ENCODE measurements around the gene NHSL2.

NHSL2 gene

DNA sequence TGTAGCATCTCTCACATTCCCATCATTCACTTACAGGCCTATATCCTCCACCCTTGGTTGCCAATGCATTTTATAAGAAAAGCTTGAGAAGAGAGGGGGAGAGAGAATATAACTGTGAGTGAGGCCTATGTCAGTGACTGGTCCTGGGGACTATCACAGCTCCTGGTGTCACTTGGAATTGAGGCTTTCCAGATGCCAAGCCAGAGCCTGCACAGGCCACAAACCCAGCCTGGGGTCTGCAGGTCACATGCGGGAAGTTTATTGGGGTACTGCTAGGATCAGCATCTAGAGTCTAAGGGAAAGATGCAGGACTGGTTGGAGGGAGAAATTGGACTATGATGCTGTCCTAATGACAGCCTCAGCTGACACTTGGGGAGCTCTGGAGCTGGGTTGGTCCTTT lies 173.5 kb downstream of the NHSL2 start:
- no peak for DNase-seq (ENCODE audit: extremely low spot score)
- TF ChIP-seq, protein P1, sequence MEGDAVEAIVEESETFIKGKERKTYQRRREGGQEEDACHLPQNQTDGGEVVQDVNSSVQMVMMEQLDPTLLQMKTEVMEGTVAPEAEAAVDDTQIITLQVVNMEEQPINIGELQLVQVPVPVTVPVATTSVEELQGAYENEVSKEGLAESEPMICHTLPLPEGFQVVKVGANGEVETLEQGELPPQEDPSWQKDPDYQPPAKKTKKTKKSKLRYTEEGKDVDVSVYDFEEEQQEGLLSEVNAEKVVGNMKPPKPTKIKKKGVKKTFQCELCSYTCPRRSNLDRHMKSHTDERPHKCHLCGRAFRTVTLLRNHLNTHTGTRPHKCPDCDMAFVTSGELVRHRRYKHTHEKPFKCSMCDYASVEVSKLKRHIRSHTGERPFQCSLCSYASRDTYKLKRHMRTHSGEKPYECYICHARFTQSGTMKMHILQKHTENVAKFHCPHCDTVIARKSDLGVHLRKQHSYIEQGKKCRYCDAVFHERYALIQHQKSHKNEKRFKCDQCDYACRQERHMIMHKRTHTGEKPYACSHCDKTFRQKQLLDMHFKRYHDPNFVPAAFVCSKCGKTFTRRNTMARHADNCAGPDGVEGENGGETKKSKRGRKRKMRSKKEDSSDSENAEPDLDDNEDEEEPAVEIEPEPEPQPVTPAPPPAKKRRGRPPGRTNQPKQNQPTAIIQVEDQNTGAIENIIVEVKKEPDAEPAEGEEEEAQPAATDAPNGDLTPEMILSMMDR (IDR thresholded peaks at IDR 0.05; ENCODE audit: control extremely low read depth, extremely low read depth, low read depth, missing control alignments) = no peak
- POLR2A ChIA-PET = no interaction called here
- CTCF ChIA-PET = interaction anchor here (1.2 kb wide), 1 partner anchor 12 kb away, joined by 3 read pairs; no protein-coding TSS in a partner anchor

DNA sequence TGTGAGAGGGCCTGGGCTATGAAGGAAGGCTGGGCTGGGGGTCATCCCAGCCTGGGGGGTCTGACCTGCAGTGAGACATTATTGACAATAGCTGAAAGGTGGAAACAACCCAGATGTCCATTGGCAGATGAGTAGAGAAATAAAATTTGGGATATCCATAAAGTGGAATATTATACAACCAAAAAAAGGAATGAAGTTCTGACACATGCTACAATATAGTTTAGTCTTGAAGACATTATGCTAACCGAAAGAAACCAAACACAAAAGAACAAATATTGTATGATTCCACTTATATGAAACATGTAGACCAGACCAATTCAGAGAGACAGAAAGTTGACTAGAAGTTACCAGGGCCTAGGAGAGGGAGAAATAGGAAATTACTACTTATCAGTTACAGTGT lies 176.3 kb downstream of the NHSL2 start:
- TF ChIP-seq, protein P1 (IDR thresholded peaks at IDR 0.05; ENCODE audit: control extremely low read depth, extremely low read depth, low read depth, missing control alignments) = no peak
- ChIA-PET POLR2A (no interaction called here), CTCF (no interaction called here)
- no peak for DNase-seq (ENCODE audit: extremely low spot score)

DNA sequence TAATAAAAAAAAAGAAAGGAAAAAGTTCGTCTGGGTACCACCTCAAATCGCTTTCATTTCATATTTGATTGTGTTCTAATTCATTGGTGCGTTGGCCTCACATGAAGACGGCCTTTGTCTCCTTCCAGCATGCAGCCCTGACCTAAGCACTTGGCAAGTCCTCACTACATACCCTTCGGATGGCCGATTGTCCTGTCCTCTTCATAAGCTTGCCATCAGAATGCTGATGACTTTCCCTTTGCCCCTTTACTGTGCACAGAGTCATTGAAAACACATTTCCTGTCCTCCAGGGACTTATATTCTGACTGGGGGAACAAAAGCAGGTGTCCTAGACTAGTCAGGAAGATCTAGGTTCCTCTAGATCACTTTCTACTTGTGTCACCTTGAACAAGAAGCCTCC lies 178.1 kb downstream of the NHSL2 start:
- TF ChIP-seq, protein P1 (IDR thresholded peaks at IDR 0.05; ENCODE audit: control extremely low read depth, extremely low read depth, low read depth, missing control alignments) = no peak

DNA sequence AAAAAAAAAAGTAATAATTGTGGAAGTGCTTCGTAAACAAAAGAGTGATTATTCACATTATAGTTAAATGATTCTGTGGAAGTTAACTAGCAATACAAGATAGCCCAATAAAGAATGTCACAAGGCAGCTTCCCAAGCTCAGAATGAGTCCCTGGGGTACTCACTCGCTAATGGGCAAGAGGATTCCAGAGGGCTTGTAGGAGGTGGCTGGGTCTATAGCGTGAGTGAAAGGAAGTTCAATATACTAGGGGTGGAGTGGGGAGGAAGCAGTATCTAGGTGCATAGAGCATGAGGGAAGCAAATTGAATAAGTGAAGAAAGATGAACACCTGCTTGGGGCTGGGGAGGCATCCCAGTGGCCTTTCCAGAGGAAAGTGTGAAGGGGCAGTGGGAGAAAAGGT lies 178.6 kb downstream of the NHSL2 start:
- TF ChIP-seq, protein P1 (IDR thresholded peaks at IDR 0.05; ENCODE audit: control extremely low read depth, extremely low read depth, low read depth, missing control alignments) = no peak
- POLR2A ChIA-PET = no interaction called here
- no peak for DNase-seq (ENCODE audit: extremely low spot score)
- CTCF ChIA-PET = no interaction called here

More for the DNA sequence above, 178.1 kb downstream of the NHSL2 start:
- ChIA-PET CTCF (no interaction called here), POLR2A (no interaction called here)
- DNase-seq (ENCODE audit: extremely low spot score) = no peak

DNA sequence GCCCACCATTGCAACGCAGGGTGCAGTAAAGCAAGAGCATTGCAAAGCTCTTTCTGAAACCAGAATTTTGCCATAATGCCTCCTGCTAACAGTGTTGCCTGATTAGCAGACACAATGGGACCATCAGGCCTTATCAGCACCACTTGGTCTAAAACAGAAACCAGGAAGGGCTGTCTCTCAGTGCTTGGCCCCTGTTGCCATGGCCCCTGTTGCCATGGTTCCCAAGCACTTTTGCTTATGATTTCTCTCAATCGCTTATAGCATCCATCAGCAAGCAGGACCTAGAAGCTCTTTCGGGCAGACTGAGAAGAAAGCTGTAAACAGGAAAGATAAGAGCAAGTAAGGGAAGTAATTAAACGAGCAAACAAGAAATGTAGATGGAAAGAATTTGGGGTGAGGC lies 184.2 kb downstream of the NHSL2 start:
- CTCF ChIA-PET = interaction anchor here (0.7 to 1.2 kb wide), 3 partner anchors 9 to 32 kb away, joined by 3 to 4 read pairs (median 3); no protein-coding TSS in a partner anchor
- POLR2A ChIA-PET = no interaction called here
- DNase-seq (ENCODE audit: extremely low spot score) = peak; percentile 38
- TF ChIP-seq, protein P1 (IDR thresholded peaks at IDR 0.05; ENCODE audit: control extremely low read depth, extremely low read depth, low read depth, missing control alignments) = no peak

DNA sequence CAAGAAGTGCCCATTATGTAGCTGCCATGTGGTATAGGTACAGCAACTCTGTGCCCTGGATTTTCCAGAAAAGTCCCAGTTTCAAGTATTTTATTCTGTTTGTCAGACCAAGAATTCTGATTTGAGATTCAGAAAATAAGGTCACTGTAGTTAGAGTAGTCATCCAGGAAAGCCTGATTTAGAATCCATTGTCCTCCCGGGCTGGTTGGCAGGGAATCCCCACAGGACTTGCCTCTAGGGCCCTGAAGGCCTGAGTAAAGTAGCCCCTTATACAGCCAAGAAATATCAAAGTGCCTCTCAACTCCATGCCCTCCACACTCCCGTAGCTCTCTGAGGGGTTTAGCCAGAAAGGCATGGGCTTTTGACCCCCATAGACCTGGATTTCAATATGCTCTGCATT lies 184.7 kb downstream of the NHSL2 start:
- TF ChIP-seq, protein P1 (IDR thresholded peaks at IDR 0.05; ENCODE audit: control extremely low read depth, extremely low read depth, low read depth, missing control alignments) = no peak
- ChIA-PET POLR2A (no interaction called here), CTCF (interaction anchor here (1.1 to 2.5 kb wide), 3 partner anchors 10 to 74 kb away, joined by 3 to 7 read pairs (median 3); no protein-coding TSS in a partner anchor)
- no peak for DNase-seq (ENCODE audit: extremely low spot score)

DNA sequence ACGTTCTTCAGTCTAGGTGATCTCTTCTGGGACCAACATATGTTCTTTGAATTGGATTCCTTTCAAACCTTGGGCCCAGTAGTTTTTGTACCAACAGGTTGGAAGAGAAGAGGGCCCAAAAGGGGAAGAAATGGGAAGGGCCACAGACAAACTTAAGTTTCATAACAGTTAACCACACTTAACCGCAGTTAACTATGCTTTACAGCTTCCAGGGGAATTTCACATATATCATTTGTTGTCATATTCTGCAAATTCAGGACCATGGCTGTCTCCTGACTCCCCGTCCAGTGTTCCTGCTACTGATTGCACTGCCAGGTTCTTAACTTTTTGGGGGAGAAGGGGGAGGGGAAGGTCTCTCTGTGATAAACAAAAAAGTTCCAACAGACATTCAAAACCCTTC lies 186.5 kb downstream of the NHSL2 start:
- CTCF ChIA-PET = interaction anchor here (1.0 to 2.5 kb wide), 2 partner anchors 76 to 99 kb away, joined by 3 to 7 read pairs; no protein-coding TSS in a partner anchor
- DNase-seq (ENCODE audit: extremely low spot score) = no peak
- POLR2A ChIA-PET = no interaction called here
- TF ChIP-seq, protein P1 (IDR thresholded peaks at IDR 0.05; ENCODE audit: control extremely low read depth, extremely low read depth, low read depth, missing control alignments) = no peak

All from GM10248 (cell line).